ENCODE data around the gene CDC73. TPM values are rescaled to one million over a fixed set of nuclear protein-coding genes. Genes with fewer than 3 reads are reported as not detected.
A peak's percentile ranks its signal among the peaks of the same experiment; 100 is the strongest.

The CDC73 gene
- total and polyA plus RNA-seq, 10 of the 15 experiments (the other 5 are each of a cell fraction or from before 2014, with no cell fraction given), result 10.6 to 43.4 (median 21.7) TPM

DNA sequence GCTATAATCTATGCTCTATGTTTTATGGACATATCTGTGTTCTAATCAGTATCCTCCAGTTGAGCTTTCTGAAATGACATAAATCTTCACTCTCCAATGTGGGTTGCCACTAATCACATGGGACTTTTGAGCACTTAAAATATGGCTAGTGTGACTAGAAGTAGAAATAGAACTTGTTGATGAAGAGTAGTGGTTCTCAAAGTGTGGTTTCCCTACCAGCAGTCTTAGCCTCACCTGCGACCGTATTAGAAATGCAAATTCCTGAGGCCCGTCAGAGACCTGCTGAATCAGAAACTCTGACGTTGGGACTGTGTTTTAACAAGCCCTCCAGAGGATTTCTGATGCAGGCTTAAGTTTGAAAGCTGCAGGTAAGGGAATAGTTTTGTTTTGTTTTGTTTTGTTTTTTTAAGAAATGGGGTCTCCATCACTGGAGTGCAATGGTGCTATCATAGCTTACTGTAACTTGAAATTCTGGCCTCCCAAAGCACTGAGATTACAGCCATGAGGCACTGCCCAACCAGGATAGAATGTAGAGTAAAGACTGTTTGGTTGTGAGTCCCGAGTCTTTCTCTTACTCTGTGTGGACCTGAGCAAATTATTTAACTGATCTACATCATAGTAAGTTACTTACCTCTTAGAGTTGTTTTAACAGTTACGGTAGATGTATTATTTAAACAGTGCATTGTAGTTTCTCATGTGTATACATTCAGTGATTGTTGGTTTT is 38.3 kb upstream of the CDC73 start (continued):
- TF ChIP-seq, protein P1, sequence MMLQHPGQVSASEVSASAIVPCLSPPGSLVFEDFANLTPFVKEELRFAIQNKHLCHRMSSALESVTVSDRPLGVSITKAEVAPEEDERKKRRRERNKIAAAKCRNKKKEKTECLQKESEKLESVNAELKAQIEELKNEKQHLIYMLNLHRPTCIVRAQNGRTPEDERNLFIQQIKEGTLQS (IDR thresholded peaks at IDR 0.05; ENCODE audit: borderline replicate concordance, extremely low read depth, low read depth, low read length), result no peak
- TF ChIP-seq NR2C2 (IDR thresholded peaks at IDR 0.05; ENCODE audit: borderline replicate concordance, control insufficient read depth, insufficient read length, low read depth) (no peak), BHLHE40 (IDR thresholded peaks at IDR 0.05; ENCODE audit: borderline replicate concordance in 1 of 2, low read depth in 2 of 2, low read length in 1 of 2) (peak; percentile 54 to 69; a peak in 2 of 4 replicates), NFYB (IDR thresholded peaks at IDR 0.05; ENCODE audit: insufficient read depth, low read depth, low read length) (no peak), TCF7 (IDR thresholded peaks at IDR 0.05; ENCODE audit: borderline replicate concordance) (no peak), NR2F1 (conservative IDR thresholded peaks at IDR 0.05) (no peak), SMC3 (IDR thresholded peaks at IDR 0.05; ENCODE audit: borderline replicate concordance, low read length) (no peak), KDM1A (IDR thresholded peaks at IDR 0.05; ENCODE audit: borderline replicate concordance) (no peak), NBN (IDR thresholded peaks at IDR 0.05) (peak; percentile 55), RUNX3 (IDR thresholded peaks at IDR 0.05; ENCODE audit: low read length) (peak; percentile 74), JUND (IDR thresholded peaks at IDR 0.05; ENCODE audit: low read depth, low read length) (no peak), IKZF1 (conservative IDR thresholded peaks at IDR 0.05) (no peak), CBX3 (IDR thresholded peaks at IDR 0.05; ENCODE audit: borderline replicate concordance, low read depth) (no peak), SREBF2 (IDR thresholded peaks at IDR 0.05; ENCODE audit: low read length) (no peak), NRF1 (conservative IDR thresholded peaks at IDR 0.05; ENCODE audit: low read depth, low read length) (no peak), ZNF622 (IDR thresholded peaks at IDR 0.05) (no peak), TARDBP (IDR thresholded peaks at IDR 0.05; ENCODE audit: borderline replicate concordance) (no peak), PML (IDR thresholded peaks at IDR 0.05; ENCODE audit: low read length) (no peak), RCOR1 (conservative IDR thresholded peaks at IDR 0.05; ENCODE audit: low read depth, low read length) (no peak), TCF12 (IDR thresholded peaks at IDR 0.05; ENCODE audit: low read depth, low read length) (no peak), CREB1 (IDR thresholded peaks at IDR 0.05; ENCODE audit: low read depth) (peak; percentile 61; the same call in 1 of the 2 replicates), PAX5 (IDR thresholded peaks at IDR 0.05; ENCODE audit: borderline replicate concordance, low read depth, low read length) (no peak), GABPA (IDR thresholded peaks at IDR 0.05; ENCODE audit: low read depth) (no peak)
- TF ChIP-seq, protein P2, sequence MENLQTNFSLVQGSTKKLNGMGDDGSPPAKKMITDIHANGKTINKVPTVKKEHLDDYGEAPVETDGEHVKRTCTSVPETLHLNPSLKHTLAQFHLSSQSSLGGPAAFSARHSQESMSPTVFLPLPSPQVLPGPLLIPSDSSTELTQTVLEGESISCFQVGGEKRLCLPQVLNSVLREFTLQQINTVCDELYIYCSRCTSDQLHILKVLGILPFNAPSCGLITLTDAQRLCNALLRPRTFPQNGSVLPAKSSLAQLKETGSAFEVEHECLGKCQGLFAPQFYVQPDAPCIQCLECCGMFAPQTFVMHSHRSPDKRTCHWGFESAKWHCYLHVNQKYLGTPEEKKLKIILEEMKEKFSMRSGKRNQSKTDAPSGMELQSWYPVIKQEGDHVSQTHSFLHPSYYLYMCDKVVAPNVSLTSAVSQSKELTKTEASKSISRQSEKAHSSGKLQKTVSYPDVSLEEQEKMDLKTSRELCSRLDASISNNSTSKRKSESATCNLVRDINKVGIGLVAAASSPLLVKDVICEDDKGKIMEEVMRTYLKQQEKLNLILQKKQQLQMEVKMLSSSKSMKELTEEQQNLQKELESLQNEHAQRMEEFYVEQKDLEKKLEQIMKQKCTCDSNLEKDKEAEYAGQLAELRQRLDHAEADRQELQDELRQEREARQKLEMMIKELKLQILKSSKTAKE (IDR thresholded peaks at IDR 0.05; ENCODE audit: low read depth, poor library complexity, severe bottlenecking), result peak; percentile 26
- TF ChIP-seq, protein P3, sequence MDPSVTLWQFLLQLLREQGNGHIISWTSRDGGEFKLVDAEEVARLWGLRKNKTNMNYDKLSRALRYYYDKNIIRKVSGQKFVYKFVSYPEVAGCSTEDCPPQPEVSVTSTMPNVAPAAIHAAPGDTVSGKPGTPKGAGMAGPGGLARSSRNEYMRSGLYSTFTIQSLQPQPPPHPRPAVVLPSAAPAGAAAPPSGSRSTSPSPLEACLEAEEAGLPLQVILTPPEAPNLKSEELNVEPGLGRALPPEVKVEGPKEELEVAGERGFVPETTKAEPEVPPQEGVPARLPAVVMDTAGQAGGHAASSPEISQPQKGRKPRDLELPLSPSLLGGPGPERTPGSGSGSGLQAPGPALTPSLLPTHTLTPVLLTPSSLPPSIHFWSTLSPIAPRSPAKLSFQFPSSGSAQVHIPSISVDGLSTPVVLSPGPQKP (IDR thresholded peaks at IDR 0.05; ENCODE audit: low read depth, low read length), result no peak
- TF ChIP-seq, protein P4, sequence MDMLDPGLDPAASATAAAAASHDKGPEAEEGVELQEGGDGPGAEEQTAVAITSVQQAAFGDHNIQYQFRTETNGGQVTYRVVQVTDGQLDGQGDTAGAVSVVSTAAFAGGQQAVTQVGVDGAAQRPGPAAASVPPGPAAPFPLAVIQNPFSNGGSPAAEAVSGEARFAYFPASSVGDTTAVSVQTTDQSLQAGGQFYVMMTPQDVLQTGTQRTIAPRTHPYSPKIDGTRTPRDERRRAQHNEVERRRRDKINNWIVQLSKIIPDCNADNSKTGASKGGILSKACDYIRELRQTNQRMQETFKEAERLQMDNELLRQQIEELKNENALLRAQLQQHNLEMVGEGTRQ (IDR thresholded peaks at IDR 0.05; ENCODE audit: borderline replicate concordance, low read depth, low read length), result no peak
- TF ChIP-seq, protein P5, sequence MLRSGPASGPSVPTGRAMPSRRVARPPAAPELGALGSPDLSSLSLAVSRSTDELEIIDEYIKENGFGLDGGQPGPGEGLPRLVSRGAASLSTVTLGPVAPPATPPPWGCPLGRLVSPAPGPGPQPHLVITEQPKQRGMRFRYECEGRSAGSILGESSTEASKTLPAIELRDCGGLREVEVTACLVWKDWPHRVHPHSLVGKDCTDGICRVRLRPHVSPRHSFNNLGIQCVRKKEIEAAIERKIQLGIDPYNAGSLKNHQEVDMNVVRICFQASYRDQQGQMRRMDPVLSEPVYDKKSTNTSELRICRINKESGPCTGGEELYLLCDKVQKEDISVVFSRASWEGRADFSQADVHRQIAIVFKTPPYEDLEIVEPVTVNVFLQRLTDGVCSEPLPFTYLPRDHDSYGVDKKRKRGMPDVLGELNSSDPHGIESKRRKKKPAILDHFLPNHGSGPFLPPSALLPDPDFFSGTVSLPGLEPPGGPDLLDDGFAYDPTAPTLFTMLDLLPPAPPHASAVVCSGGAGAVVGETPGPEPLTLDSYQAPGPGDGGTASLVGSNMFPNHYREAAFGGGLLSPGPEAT (IDR thresholded peaks at IDR 0.05; ENCODE audit: low read depth), result peak; percentile 57; the same call in 1 of the 2 replicates
